IMR-90 (cell line): ENCODE results near the gene NEIL1. TPM values are rescaled to one million over a fixed set of nuclear protein-coding genes. Genes with fewer than 3 reads are reported as not detected.

Experiments
- ATAC-seq: fragments of 200-7000 bp; cut with Tn5 transposase; 2 replicates; pipeline ENCODE4 v1.9.1; 2020; ENCODE audit warnings: low read depth, mild to moderate bottlenecking, moderate library complexity
- BruUV-seq: library from RNA; stranded (reverse); fragments of 400-500 nt; replicated peaks from 2 replicates; lab custom pipeline; 2021; lab: Mats Ljungman, UMichigan
- CTCF ChIA-PET: fragments of 300-600 bp; formaldehyde crosslinking; extraction: SDS; loops from one replicate; lab custom pipeline; 2021; ENCODE audit warnings: antibody characterized with exemption; lab: Yijun Ruan, JAX
- POLR2A ChIA-PET: fragments of 300-600 bp; sonication (Branson Sonifier 250); formaldehyde crosslinking; loops from one replicate; lab custom pipeline; 2022; ENCODE audit warnings: antibody characterized with exemption; ENCODE audit not compliant: unreplicated experiment; lab: Charles Lee
- DNase-seq: peaks from one replicate; pipeline ENCODE4 v3.0.0; 2013
- H2AFZ ChIP-seq: replicated peaks from 2 replicates; pipeline ENCODE3; 2013; ENCODE audit warnings: low read length, mild to moderate bottlenecking; ENCODE audit not compliant: poor library complexity
- H2AK5ac ChIP-seq: 2 replicates; pipeline ENCODE4 v1.6.1; 2013; ENCODE audit warnings: low read depth, low read length, inconsistent platforms
- H2AK9ac ChIP-seq: replicated peaks from 2 replicates; pipeline ENCODE3; 2013; ENCODE audit warnings: mild to moderate bottlenecking, low read depth, low read length, moderate library complexity; ENCODE audit not compliant: poor library complexity
- H2BK120ac ChIP-seq: 2 replicates; pipeline ENCODE4 v1.6.1; 2013; ENCODE audit warnings: low read depth, low read length, inconsistent platforms
- H2BK15ac ChIP-seq: 3 replicates; pipeline ENCODE4 v1.6.1; 2013; ENCODE audit warnings: low read depth, low read length, inconsistent platforms
- H2BK20ac ChIP-seq: 2 replicates; pipeline ENCODE4 v1.6.1; 2013; ENCODE audit warnings: low read depth, mild to moderate bottlenecking, inconsistent platforms, low read length, moderate library complexity
- H2BK5ac ChIP-seq: 2 replicates; pipeline ENCODE4 v1.6.1; 2013; ENCODE audit warnings: mild to moderate bottlenecking, low read depth, low read length, inconsistent platforms; ENCODE audit not compliant: poor library complexity, severe bottlenecking
- H3K14ac ChIP-seq: replicated peaks from 2 replicates; pipeline ENCODE4 v1.6.1; 2013; ENCODE audit warnings: low read depth, low read length, inconsistent platforms
- H3K18ac ChIP-seq: 2 replicates; pipeline ENCODE4 v1.6.1; 2013; ENCODE audit warnings: low read depth, low read length, control low read depth
- H3K23ac ChIP-seq: 2 replicates; pipeline ENCODE4 v1.6.1; 2013; ENCODE audit warnings: low read depth, low read length, inconsistent platforms
- H3K27ac ChIP-seq: 2 replicates; pipeline ENCODE4 v1.5.1; 2013; ENCODE audit warnings: mild to moderate bottlenecking, control low read depth, low read length; ENCODE audit not compliant: insufficient read depth
- H3K27me3 ChIP-seq: 2 replicates; pipeline ENCODE4 v1.6.1; 2013; ENCODE audit warnings: low read length; ENCODE audit not compliant: control insufficient read depth, insufficient read depth
- H3K36me3 ChIP-seq: 2 replicates; pipeline ENCODE4 v1.6.1; 2013; ENCODE audit warnings: low read length, mixed read lengths; ENCODE audit not compliant: control insufficient read depth, insufficient read depth
- H3K4ac ChIP-seq: 2 replicates; pipeline ENCODE4 v1.6.1; 2013; ENCODE audit warnings: low read depth, low read length, inconsistent platforms
- H3K4me1 ChIP-seq: 2 replicates; pipeline ENCODE4 v1.6.1; 2013; ENCODE audit warnings: low read length, mixed read lengths; ENCODE audit not compliant: control insufficient read depth, insufficient read depth
- H3K4me2 ChIP-seq: 2 replicates; pipeline ENCODE4 v1.6.1; 2013; ENCODE audit warnings: low read depth, mild to moderate bottlenecking, control low read depth, low read length, moderate library complexity
- H3K4me3 ChIP-seq: 2 replicates; pipeline ENCODE4 v1.5.1; 2013; ENCODE audit warnings: low read depth, mild to moderate bottlenecking, control low read depth, low read length, moderate library complexity; ENCODE audit not compliant: insufficient read depth
- H3K56ac ChIP-seq: 2 replicates; pipeline ENCODE4 v1.6.1; 2013; ENCODE audit warnings: low read length, inconsistent platforms; ENCODE audit not compliant: insufficient read depth; ENCODE audit errors: extremely low read depth
- H3K79me1 ChIP-seq, 2 experiments: 2 replicates each; pipeline ENCODE4 v1.6.1; 2013; ENCODE audit warnings: low read length in 2 of 2, inconsistent platforms in 1 of 2, low read depth in 1 of 2
- H3K9ac ChIP-seq: 2 replicates; pipeline ENCODE4 v1.6.1; 2013; ENCODE audit warnings: low read depth, low read length, control low read depth
- H3K9me1 ChIP-seq: 2 replicates; pipeline ENCODE4 v1.6.1; 2013; ENCODE audit warnings: low read length, inconsistent platforms; ENCODE audit not compliant: insufficient read depth
- H3K9me3 ChIP-seq: 2 replicates; pipeline ENCODE4 v1.6.1; 2013; ENCODE audit warnings: low read length; ENCODE audit not compliant: control insufficient read depth, insufficient read depth
- H4K20me1 ChIP-seq: 2 replicates; pipeline ENCODE4 v1.6.1; 2013; ENCODE audit warnings: low read length, inconsistent platforms; ENCODE audit not compliant: insufficient read depth
- H4K5ac ChIP-seq: 2 replicates; pipeline ENCODE4 v1.6.1; 2013; ENCODE audit warnings: mild to moderate bottlenecking, low read depth, low read length, control low read depth
- H4K8ac ChIP-seq, 2 experiments: 2 replicates each; pipeline ENCODE4 v1.6.1; 2013; ENCODE audit warnings: low read depth in 2 of 2, low read length in 2 of 2, control low read depth in 1 of 2, inconsistent platforms in 1 of 2
- H4K91ac ChIP-seq: 2 replicates; pipeline ENCODE4 v1.6.1; 2013; ENCODE audit warnings: low read depth, low read length, inconsistent platforms; ENCODE audit not compliant: insufficient read depth
- CTCF ChIP-seq: conservative IDR thresholded peaks from 2 replicates; pipeline ENCODE4 v1.5.1; 2012; ENCODE audit warnings: mild to moderate bottlenecking, low read depth, low read length, improper control_type of control experiment
- MAFK ChIP-seq: IDR thresholded peaks from 2 replicates; pipeline ENCODE4 v1.6.1; 2012; ENCODE audit warnings: low read depth, low read length, improper control_type of control experiment
- RAD21 ChIP-seq: IDR thresholded peaks from 2 replicates; pipeline ENCODE4 v1.6.1; 2012; ENCODE audit warnings: low read length, improper control_type of control experiment
- SMC3 ChIP-seq: fragments of 150-350 bp; IDR thresholded peaks from 2 replicates; pipeline ENCODE4 v1.6.1; 2016; ENCODE audit warnings: low read depth, mild to moderate bottlenecking, antibody characterized with exemption, low read length, moderate library complexity
- USF2 ChIP-seq: fragments of 150-350 bp; IDR thresholded peaks from 2 replicates; pipeline ENCODE4 v1.6.1; 2017; ENCODE audit warnings: mild to moderate bottlenecking, antibody characterized with exemption, low read length, low read depth
- WGBS, 2 experiments: methylation state at CpG; one replicate each; pipeline versions ENCODE4 v1.1.5 to v1.1.7; 2013; ENCODE audit warnings: missing lambda C conversion rate in 2 of 2; ENCODE audit not compliant: insufficient read length in 1 of 2; ENCODE audit errors: extremely low coverage in 2 of 2; 5-methylcytosine and 5-hydroxymethylcytosine counted together
- dilution Hi-C: fragments of 300-500 bp; cut with HindIII; formaldehyde crosslinking; loops from one replicate; pipeline ENCODE4 v1.14.3; 2018; ENCODE audit warnings: low sequenced_read_pairs; ENCODE audit not compliant: unreplicated experiment
- in situ Hi-C: fragments of 300-500 bp; cut with MboI; formaldehyde crosslinking; loops from 3 replicates; pipeline ENCODE4 v1.14.3; 2019; ENCODE audit warnings: low sequenced_read_pairs, inconsistent platforms, mixed read lengths
- intact Hi-C: fragments of 100-400 bp; cut with micrococcal nuclease; formaldehyde crosslinking; loops from 2 replicates; pipeline ENCODE4 v1.10.0; 2022
- polyA plus RNA-seq, 3 experiments: library from polyadenylated mRNA; depleted of rRNA; stranded (reverse); fragments of >200 nt; gene quantifications; 2 replicates each; pipeline ENCODE4 v1.2.3, GENCODE V29; 2012; ENCODE audit warnings: low replicate concordance in 1 of 3
- total RNA-seq: library from RNA; depleted of rRNA; stranded (reverse); fragments of >200 nt; gene quantifications from 2 replicates; pipeline ENCODE4 v1.2.3, GENCODE V29; 2012

Gene NEIL1
- total and polyA plus RNA-seq, 2 of the 4 experiments (the other 2 are of a cell fraction): 1.1 to 3.6 TPM

GRCh38 chr15:75307778-75308390 is 39.0 kb upstream of the NEIL1 start:
- DNase-seq: no peak

More at GRCh38 chr15:75307778-75308390, 39.0 kb upstream of the NEIL1 start:
- intact Hi-C loops: loop anchor here (10.0 kb wide), 2 partner anchors 63 to 283 kb away; partner anchors contain the start of gene PPCDC
- BruUV-seq: no TSS peak
- Histone ChIP-seq H3K9me3 (no peaks in the 10 kb centered on the region), H3K4ac (no peak overlapping the region), H2BK120ac (no peak overlapping the region), H4K8ac (no peak overlapping the region), H3K23ac (no peak overlapping the region), H2AK9ac (no peak overlapping the region), H3K4me2 (no peak overlapping the region), H3K56ac (no peak overlapping the region), H3K4me1 (no peaks in the 10 kb centered on the region), H4K5ac (no peak overlapping the region), H4K91ac (no peak overlapping the region), H3K18ac (no peak overlapping the region), H3K79me1 (no peaks in the 10 kb centered on the region), H2BK5ac (no peak overlapping the region), H4K20me1 (no peaks in the 10 kb centered on the region), H2BK20ac (no peak overlapping the region), H3K14ac (no peak overlapping the region), H3K36me3 (no peaks in the 10 kb centered on the region), H3K9ac (no peak overlapping the region), H3K27ac (no peak overlapping the region), H3K9me1 (no peaks in the 10 kb centered on the region), H2AFZ (peak overlapping the region; percentile 14), H3K27me3 (peaks cover 49% of the 10 kb centered on the region), H2BK15ac (no peak overlapping the region), H2AK5ac (no peak overlapping the region), H3K4me3 (no peak overlapping the region)
- WGBS, 2 experiments: 15% methylated on average over 10 of the region's 15 CpGs; no CpG with 5 or more reads in 1 of the 2 experiments
- 0 out of 2 replicates have a peak, but pooled peaks have one; percentile 20 for TF ChIP-seq CTCF
- TF ChIP-seq MAFK: no peak
- no peak for TF ChIP-seq SMC3
- TF ChIP-seq USF2: no peak
- peak; percentile 42 for TF ChIP-seq RAD21
- dilution Hi-C loops: no loop called here
- ATAC-seq: peak; percentile 63
- in situ Hi-C loops: no loop called here
- ChIA-PET CTCF (no interaction called here), POLR2A (no interaction called here)
